Brain microvascular endothelial cell (primary cell): ENCODE data around the gene SPRED2.

ENCODE experiments used
- DNase-seq: peaks from one replicate; pipeline ENCODE4 v3.0.0-alpha.2; 2020
- H3K27ac ChIP-seq: fragments of 250-450 bp; sonication (Bioruptor Pico); 2 replicates; pipeline ENCODE4 v1.5.1; 2020; ENCODE audit warnings: mild to moderate bottlenecking, moderate library complexity
- H3K27me3 ChIP-seq: fragments of 250-450 bp; sonication (Bioruptor Pico); replicated peaks from 2 replicates; pipeline ENCODE4 v1.5.1; 2020; ENCODE audit warnings: mild to moderate bottlenecking
- H3K36me3 ChIP-seq: fragments of 250-450 bp; sonication (Bioruptor Pico); replicated peaks from 2 replicates; pipeline ENCODE4 v1.5.1; 2020; ENCODE audit warnings: mild to moderate bottlenecking
- H3K4me3 ChIP-seq: 2 replicates; pipeline ENCODE4 v1.5.1; 2011; ENCODE audit warnings: low read depth, mild to moderate bottlenecking, control low read depth, low read length, moderate library complexity
- in situ Hi-C: cut with HindIII; loops from 2 replicates; pipeline ENCODE4 v1.10.0; 2017; ENCODE audit warnings: low sequenced_read_pairs, low pct_ligation_motif_present
- TF ChIP-seq, protein P1 (sequence below): IDR thresholded peaks from 2 replicates; pipeline ENCODE4 v1.5.1; 2011; ENCODE audit warnings: low read depth, mild to moderate bottlenecking, moderate library complexity, low read length, control low read depth, inconsistent platforms; ENCODE audit errors: missing control alignments

SPRED2 gene

DNA sequence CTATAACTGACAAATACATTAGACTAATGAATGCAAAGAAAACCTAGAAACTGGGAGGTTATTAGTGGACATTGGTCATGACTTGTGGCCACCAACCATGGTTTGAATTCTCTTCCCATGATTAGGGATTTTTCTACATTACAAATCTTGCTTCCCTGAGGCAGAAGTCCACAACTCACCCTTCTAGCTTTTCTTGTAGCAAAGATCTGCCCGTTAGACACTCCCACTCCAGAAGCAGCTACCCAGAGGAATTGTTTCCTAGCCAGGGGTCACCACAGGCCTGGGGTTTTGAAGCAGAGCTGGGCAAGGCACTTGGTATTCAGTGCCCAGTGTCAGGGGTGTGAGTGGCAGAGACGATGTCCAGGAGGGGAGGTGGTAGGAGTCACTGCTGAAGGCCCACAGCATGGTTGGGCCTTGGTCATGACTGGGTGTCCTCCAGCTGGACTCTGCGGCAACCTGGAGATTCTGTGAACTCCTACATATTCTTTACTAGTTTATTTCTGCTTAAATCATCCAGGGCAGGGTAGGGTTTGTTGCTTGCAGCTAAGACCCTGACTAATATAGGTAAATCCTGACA, 149.8 kb downstream of the SPRED2 start:
- Histone ChIP-seq H3K27me3 (no peaks in the 10 kb centered on the region), H3K36me3 (no peaks in the 10 kb centered on the region), H3K27ac (no peak overlapping the region), H3K4me3 (no peak overlapping the region)
- in situ Hi-C loops: no loop called here
- TF ChIP-seq, protein P1, sequence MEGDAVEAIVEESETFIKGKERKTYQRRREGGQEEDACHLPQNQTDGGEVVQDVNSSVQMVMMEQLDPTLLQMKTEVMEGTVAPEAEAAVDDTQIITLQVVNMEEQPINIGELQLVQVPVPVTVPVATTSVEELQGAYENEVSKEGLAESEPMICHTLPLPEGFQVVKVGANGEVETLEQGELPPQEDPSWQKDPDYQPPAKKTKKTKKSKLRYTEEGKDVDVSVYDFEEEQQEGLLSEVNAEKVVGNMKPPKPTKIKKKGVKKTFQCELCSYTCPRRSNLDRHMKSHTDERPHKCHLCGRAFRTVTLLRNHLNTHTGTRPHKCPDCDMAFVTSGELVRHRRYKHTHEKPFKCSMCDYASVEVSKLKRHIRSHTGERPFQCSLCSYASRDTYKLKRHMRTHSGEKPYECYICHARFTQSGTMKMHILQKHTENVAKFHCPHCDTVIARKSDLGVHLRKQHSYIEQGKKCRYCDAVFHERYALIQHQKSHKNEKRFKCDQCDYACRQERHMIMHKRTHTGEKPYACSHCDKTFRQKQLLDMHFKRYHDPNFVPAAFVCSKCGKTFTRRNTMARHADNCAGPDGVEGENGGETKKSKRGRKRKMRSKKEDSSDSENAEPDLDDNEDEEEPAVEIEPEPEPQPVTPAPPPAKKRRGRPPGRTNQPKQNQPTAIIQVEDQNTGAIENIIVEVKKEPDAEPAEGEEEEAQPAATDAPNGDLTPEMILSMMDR: no peak
- no peak for DNase-seq

DNA sequence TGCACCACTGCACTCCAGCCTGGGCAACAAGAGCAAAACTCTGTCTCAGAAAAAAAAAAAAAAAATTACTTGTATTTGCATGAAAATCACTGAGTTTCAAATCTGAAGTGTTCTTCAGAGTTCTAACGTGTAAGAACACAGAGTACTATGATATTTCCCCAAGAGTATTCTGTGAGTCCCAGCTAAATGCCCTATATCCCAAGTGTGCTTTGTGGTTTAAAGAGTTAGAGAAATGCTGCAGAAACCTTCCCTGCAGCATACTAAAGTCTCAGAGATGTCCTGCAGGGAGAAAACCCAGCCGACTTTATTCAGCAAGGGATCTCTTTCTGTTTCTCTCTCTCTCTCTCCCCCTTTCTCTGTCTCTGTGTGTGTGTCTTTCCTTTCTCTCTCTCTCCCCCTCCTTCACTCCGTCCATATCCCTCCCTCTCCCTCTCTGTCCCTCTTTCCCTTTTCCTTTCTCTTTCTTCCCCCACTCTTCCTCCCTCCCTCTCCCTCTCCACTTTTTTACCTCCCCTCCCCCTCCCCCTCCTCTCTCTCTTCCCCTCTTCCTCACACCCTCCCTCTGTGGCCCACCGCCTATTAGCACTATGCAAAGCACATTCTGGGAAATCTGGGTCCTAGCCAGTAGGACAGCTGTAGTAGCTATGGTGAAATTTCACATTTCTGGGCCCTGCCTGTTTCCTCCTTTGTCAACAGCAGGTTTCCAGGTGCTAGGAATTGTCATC, 150.6 kb downstream of the SPRED2 start:
- no peak overlapping the region for H3K4me3 ChIP-seq
- no peaks in the 10 kb centered on the region for H3K36me3 ChIP-seq
- TF ChIP-seq, protein P1: no peak
- in situ Hi-C loops: no loop called here
- no peaks in the 10 kb centered on the region for H3K27me3 ChIP-seq
- H3K27ac ChIP-seq: no peak overlapping the region
- no peak for DNase-seq

DNA sequence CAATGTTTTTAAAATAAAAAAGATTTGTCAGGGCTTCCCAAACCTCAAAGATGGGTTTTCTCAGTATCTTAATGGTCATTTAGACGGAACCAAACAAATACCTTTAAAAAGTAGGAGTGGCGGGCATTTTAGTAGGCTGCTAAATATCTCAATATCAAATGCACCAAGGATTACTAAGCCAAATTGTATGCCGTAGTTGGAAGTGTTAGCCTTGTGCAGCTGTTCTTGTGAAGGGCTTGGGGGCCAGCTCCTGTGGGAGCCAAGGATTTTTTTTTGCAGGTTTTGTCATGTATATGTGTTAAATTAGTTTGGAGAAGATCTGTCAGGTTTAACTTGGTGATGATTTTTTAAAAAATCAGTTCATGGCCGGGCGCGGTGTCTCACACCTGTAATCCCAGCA, 152.6 kb downstream of the SPRED2 start:
- no peaks in the 10 kb centered on the region for H3K27me3 ChIP-seq
- peaks cover 8% of the 10 kb centered on the region for H3K36me3 ChIP-seq
- in situ Hi-C loops: no loop called here
- no peak overlapping the region for H3K4me3 ChIP-seq
- no peak for DNase-seq
- H3K27ac ChIP-seq: no peak overlapping the region
- TF ChIP-seq, protein P1: no peak

DNA sequence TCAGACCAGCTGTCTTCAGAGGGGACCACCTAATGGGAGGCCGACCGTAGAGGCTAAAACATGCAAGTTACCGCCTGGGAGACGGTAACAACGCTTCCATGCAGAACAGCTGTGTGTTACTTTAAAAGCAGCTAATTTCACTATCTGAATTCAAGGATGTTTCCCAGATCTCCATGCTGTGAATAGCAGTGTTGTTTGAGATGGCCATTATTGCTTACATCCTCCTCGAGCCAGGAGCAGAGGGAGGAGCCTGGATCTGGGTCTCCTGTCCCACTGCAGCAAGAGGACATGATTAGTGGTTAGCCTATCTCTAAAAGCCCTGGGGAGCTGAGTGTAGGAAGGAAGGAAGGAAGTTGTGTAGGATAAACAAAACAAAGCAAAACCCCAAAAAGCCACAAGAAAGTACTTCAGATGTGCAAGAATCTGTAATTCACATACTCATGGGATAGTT, 153.8 kb downstream of the SPRED2 start:
- DNase-seq: peak; percentile 54
- no peaks in the 10 kb centered on the region for H3K27me3 ChIP-seq
- H3K4me3 ChIP-seq: no peak overlapping the region
- H3K27ac ChIP-seq: no peak overlapping the region
- peaks cover 8% of the 10 kb centered on the region for H3K36me3 ChIP-seq
- in situ Hi-C loops: no loop called here
- TF ChIP-seq, protein P1: no peak

DNA sequence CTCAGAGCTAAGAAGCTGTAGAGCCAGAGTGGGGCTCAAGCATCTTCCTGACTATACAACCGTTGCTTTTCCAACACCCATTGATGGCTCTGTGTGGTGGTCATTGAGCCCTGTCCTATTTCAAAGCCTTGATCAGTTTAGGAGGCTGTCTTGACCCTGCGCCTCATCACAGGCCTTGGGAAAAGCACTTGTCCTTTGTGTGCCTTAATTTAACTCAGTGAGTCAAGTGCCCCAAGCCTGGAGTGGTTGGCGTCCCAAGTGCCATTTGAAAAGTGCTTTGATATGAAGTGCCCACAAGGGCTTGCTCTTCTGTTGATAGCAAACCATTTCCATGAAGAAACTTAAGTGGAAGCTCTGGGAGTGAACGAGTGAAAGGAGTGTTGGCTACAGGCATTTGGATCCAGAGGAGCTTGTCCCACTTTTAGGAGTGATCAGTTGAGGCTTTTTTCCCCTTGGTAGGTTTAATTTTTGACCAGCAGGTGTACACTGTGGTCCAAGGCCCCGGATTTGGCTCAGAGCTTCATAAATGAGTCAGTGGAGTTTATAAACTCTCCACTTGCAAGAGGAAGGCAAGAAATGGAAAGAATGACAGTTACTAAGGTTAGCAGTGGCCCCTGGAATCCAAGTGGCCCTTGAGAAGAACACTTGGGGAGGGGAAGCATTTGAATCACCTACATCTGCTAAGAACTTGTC, 154.5 kb downstream of the SPRED2 start:
- TF ChIP-seq, protein P1: peak; percentile 18
- Histone ChIP-seq H3K4me3 (no peak overlapping the region), H3K27me3 (no peaks in the 10 kb centered on the region), H3K27ac (no peak overlapping the region), H3K36me3 (peaks cover 12% of the 10 kb centered on the region)
- in situ Hi-C loops: no loop called here
- no peak for DNase-seq
